ENCODE data around the gene CYS1. TPM values are rescaled to one million over a fixed set of nuclear protein-coding genes. Genes with fewer than 3 reads are reported as not detected.
A peak's percentile ranks its signal among the peaks of the same experiment; 100 is the strongest.
"Not testable (repeated sequence)": the region's sequence is repeated elsewhere in the genome, so short reads cannot be mapped to it uniquely, and the experiment has no call there.

Gene CYS1
- total RNA-seq, 1 donor from 2014 or later = 1.2 TPM

DNA sequence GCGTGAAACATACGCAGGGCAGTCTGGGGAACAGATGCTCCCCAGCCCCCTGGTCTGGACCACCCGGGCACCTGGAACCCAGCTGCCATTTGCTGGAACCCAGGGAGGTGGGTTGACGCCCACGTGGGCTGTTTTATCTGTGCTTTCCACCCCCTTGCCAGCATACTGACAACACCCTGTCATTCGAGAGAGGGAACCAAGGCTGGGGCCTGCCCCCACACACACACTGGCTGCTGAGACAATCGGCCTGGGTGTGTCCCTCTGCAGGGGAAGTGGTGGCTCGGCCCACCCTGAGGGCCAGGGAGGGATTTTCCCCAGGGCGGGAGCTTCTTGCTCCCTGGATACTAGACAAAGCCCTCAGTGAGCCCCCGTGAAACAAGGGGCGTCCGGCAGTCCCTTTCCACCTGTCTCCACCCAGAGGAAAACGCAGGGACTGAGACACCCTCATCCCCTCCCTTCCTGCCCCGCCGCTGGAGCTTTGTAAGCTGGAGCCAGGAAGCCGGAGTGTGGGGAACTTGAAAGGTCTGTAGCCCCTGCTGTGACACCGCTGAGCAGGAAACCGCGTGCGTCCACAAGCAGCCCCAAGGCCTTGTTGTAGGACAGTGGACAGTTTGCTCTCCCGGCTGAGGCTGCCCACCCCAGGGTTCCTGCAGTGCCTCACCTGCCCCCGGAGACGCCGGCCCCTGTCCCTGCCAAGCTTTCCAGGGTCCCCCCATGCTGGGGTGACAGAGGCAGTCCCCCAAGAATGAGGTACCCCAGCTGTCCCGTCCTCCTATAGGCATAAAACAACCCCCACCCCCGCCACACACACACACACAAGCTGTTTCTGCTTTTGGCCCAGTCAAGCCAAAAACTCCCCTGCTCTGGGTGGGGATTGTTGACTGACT lies 51.0 kb downstream of the CYS1 start:
- DNase-seq = peak; percentile 44

DNA sequence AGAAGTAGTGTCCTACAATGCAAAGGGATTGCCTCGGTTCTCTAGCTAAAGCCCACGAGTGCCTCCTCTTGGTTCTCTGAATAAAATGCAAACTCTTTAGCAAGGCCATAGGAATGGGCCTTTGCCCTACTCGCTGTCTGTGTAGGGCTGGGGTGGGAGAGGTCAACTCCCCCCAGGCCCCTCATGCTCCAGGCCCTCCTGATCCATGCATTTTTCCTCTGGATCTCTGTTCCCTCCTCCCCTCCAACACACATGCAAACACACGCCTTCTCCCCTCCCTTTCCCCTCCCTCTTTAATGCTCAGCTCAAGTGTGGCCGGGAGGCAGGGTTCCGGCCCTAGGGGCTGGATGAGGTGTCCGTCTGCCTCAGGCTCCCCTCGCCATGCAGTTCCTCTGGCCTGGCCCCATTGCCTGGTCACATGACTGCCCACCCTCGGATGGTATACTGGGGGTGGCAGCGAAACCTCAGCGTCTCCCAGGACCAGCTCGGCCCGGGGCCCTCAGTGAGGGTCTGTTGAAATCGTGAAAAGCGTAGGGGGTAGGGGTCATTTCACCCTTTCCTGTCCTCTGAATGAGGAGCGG lies 51.7 kb downstream of the CYS1 start:
- DNase-seq = no peak

DNA sequence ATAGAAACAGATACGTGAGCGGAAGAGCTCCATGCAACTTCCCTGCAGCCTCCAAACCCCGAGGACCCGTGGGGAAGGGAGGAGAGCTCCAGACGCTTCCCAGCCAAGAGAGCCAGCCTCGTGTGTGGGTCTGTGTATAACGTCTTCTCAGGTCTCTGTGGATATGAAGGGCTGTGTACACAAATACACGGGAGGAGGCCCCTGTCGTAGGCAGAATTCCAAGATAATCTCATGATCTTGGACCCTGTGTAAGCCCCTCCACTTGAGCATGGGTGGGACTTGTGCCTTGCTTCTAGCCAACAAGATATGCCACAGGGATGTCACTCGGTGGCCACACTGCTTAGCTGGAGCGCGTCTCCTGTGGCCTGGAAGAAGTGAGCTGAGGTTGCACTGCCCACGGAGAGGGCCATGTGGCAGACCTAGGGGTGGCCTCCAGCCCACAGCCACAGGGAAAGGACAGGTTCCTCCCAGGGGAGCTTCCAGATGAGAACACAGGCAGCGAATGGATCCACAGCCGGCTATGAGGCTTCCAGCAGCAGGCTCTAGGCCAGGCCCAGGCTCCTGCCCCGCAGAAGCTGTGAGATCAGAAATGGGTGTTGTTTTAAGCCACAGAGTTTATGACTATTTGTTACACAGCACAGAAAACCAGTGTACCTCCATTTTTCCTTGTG lies 52.4 kb downstream of the CYS1 start:
- DNase-seq = no peak

DNA sequence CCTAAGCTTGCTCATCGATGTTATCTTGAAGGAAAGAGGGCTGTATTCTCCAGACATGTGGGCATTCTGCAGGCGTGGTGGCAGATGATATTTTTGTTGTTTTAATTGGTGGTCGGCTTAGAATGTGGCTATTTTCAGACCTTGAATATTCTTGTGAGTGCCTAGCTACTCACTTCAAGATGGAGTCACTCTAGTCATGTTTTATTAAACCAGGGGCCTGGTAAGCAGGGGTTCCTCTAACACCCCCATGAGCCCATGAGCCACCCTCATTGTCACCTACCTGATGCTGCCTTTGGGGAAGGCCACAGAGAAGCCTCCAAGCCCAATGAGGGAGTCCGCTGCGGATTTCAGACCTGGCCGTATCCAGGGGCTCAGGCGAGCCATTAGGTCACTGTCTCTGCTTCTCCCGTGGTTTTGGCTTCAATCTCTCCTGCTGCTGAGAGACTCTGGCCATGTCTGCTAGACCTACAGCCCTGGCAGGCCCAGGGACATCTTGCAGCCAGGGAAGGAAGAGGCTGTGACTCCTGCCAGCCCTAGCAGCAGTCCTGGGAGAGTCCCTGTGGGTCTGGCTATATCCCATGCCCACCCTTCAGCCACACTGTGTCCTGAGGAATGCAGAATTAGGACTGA lies 53.2 kb downstream of the CYS1 start:
- no peak for DNase-seq

DNA sequence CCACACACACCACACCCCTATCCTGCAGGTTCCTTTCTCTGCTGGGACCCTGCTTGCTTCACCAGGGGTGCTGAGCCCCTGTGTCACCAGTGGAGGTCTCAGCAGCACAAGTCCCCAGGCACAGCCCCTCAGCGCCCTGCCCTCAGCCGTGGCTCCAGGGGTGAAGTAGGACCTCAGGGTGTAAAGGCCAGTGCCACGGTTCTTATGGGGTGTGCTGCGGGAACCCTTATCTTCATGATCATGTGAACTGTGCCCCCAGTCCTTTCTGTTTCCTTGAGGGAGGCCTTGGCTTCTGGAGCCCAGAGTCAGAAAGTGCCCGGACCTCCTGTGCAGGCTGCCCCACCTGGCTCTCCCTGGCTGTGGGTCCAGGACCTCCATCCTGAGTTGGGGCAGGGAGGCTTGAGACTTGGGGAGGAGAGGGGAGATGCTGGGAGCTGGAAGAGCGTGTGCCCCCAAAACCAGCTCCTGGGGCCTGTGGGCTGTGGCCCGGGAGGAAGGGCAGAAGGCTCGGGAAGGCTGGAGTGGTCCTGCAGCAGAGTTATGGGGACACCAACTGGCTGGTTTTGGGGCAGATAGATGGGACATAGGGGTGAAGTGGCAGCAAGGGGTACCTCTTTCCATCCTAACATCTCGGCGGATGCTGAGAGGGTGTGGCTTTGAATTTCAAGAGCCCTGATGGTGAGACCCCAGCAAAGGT lies 57.1 kb downstream of the CYS1 start:
- no peak for DNase-seq

DNA sequence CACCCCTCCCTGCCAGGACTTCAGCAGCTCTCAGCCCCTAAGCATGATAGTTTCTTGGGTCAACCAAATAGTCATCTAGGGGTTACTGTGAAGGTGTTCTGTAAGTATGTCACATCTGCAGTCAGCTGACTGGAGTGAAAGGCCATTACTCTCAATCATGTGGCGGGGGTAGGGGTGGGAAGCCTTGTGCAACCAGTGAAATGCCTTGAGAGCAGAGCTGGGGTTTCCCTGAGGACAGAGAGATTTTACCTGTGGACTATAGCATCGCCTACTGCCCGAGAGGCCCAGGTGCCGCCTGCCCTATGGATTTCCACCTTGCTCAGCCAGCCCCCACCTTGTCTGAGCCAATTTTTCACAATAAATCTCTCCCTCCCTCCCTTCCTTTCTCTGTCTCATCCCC lies 57.8 kb downstream of the CYS1 start:
- DNase-seq = no peak

DNA sequence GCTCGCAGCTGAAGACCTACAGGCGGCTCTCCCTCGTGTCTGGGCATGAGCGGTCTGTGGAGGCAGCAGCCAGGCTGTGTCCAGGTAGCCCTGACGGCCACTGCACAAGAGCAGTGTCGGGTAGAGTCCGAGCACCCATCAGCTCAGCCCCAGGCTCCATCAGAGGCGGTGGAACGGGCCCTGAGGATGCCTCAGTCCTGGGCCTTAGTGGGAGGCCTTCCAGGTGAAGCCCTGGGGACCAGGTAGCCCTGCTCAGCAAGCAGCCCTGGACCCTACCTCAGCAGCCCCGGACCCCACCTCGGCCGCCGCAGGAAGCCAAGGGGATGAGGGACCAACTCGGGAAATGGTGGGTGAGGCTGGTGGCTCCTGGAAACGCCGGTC lies 58.2 kb downstream of the CYS1 start:
- DNase-seq = no peak

DNA sequence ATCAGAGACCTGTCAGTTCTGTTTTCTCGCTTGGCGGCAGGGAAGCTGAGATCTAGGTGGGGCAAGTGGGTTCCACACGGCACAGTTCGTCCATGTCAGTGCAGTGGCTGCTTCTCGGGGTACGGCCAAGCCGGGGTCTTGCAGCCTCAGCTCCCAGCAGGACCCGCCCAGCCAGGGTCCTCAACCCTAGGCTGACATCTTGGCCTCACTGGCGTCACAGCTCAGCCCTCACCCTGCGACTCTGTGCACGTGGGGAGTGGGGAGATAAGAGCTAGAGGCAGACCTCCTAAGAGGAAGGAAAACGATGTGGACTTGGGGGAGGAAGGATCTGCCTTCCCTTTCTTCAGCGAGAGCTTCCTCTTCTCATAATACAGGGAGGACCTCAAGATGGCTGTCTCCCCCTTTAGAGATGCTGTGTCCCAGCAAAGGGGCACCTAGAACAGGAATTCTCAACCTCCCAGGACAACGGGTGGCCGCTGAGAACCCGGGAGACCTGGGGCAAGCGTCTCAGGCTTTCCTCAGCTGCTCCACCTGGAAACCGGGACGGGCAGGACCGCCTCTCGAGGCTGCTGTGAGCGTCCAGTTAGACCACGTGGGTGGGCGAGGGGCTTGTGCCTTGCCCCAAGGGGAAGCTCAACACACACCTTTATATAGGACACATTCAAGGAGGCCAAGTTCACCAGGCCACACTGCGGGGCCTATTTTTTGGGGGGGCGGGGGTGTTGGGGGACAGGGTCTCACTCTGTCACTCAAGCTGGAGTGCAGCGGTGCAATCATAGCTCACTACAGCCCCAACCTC lies 60.4 kb downstream of the CYS1 start:
- DNase-seq = no peak

DNA sequence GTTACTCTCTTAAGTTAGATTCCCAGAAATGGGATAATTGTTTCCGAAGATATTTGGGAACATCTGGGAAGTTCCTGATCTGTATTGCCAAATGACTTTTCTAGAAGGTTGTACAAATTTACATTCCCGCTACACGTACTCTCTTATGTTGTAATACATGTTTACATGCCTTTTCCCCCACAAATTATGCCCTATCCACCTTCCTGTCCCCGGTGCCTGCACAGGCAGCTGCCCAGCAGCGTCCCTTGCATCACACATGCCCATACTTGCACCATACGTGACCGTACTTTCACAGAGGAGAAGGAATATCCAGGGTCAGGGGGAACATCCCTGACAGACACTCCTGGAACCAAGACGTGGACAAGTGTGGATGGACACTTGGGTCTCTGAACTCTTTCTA lies 61.0 kb downstream of the CYS1 start:
- DNase-seq = no peak

DNA sequence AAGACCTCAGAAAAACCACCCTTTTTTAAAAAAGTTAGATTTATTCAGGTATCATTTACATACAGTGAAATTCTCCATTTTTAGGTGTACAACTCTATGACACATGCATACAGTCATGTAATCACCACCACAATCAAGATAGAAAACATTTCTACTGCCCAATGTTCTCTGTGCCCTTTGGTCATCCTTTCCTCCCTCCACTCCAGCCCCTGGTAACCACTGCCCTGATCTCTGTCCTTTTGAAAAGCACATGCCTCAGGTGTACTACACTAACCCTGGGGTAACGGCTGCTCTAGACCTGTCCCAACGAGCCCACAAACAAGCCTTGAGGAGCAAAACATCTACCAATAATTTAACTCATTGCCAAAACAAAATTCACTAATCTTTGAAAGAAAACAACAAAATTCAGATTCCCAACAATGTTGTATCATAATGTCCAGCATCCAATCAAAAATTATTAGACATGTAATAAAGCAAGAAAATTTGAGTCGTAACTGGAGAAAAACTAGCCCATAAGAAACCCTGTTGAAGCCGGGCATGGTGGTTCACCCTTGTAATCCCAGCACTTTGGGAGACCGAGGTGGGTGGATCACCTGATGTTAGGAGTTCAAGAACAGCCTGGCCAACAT lies 62.8 kb downstream of the CYS1 start:
- no peak for DNase-seq

DNA sequence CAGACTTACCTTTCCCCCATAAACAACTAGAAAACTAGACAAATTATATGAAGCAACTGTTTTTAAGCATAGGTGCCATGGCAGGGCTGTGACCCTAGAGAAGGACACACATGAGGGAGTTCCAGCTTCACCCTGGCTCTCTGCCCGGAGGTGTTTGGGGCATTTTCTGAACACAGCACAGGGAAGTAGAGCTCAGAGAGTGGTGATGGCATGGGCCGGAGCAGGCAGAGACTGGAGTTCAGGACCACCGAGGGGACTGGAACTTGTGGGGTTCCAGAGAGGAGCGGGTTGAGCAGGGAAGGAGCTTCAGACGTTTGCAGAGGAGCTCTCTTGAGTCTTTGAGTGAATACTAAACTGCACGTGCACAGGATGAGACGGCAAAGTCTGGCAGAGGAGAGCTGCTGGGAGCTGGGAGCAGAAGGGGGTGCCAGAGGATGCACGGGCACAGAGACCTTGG lies 63.4 kb downstream of the CYS1 start:
- DNase-seq = no peak

DNA sequence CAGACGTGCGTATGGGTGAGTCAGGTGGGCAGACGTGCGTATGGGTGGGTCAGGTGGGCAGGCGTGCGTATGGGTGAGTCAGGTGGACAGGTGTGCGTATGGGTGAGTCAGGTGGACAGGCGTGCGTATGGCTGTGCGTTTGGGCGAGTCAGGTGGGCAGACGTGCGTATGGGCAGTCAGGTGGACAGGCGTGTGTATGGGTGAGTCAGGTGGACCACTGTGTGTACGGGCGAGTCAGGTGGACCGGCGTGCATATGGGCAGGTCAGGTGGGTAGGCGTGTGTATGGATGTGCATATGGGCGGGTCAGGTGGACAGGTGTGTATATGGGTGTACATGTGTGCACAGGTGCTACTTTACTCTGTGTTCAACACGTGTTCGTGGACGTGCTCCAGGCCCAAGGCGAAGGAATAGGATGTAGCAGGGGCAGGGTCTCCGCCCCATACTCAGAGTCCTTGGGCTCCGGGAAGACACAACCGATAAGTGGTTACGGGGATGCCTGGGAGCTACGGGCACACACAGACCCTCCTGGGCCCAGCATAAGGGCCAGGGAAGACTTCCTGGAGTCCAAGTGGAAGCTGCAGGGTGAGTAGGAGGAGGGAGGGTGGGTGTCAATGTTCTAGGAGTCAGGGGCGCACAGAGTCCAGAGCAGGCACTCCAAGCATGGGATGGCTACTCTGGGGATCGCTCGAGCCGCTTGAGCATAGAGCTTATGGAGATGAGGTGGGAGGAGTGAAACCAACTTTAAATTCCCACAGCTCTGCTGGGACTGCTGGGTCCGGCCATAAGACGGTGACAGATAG lies 64.0 kb downstream of the CYS1 start:
- no peak for DNase-seq

DNA sequence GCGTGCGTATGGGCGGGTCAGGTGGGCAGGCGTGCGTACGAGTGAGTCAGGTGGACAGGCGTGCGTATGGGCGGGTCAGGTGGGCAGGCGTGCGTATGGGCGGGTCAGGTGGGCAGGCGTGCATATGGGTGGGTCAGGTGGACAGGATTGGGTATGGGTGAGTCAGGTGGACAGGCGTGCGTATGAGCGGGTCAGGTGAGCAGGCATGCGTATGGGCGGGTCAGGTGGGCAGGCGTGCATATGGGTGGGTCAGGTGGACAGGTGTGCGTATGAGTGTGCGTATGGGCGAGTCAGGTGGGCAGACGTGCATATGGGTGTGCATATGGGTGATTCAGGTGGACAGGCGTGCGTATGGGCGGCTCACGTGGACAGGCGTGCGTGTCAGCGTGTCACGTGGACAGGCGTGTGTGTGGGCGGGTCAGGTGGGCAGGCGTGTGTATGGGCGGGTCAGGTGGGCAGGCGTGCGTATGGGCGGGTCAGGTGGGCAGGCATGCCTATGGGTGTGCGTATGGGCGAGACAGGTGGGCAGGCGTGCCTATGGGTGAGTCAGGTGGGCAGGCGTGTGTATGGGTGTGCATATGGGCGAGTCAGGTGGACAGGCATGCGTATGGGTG lies 64.7 kb downstream of the CYS1 start:
- not testable (repeated sequence) for DNase-seq

DNA sequence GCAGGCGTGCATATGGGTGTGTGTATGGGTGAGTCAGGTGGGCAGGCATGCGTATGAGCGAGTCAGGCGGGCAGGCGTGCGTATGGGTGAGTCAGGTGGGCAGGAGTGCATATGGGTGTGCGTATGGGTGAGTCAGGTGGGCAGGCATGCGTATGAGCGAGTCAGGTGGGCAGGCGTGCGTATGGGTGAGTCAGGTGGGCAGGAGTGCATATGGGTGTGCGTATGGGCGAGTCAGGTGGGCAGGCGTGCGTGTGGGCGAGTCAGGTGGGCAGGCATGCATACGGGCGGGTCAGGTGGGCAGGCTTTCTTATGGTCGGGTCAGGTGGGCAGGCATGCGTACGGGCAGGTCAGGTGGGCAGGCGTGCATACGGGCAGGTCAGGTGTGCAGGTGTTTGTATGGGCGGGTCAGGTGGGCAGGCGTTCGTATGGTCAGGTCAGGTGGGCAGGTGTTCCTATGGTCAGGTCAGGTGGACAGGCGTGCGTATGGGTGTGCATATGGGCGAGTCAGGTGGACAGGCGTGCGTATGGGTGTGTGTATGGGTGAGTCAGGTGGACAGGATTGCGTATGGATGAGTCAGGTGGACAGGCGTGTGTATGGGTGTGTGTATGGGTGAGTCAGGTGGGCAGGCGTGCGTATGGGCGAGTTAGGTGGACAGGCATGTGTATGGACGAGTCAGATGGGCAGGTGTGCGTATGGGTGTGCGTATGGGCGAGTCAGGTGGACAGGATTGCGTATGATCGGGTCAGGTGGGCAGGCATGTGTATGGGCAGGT lies 65.6 kb downstream of the CYS1 start:
- DNase-seq = no peak

DNA sequence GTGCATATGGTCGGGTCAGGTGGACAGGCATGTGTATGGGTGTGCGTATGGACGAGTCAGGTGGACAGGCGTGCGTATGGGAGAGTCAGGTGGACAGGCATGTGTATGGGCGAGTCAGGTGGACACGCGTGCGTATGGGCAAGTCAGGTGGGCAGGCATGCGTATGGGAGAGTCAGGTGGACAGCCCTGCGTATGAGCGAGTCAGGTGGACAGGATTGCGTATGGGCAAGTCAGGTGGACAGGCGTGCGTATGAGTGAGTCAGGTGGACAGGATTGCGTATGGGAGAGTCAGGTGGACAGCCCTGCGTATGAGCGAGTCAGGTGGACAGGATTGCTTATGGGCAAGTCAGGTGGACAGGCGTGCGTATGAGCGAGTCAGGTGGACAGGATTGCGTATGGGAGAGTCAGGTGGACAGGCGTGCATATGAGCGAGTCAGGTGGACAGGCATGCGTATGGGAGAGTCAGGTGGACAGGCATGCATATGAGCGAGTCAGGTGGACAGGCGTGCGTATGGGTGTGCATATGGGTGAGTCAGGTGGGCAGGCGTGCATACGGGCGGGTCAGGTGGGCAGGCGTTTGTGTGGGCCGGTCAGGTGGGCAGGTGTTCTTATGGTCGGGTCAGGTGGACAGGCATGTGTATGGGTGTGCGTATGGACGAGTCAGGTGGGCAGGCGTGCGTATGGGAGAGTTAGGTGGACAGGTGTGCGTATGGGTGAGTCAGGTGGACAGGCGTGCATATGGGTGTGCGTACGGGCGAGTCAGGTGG lies 66.4 kb downstream of the CYS1 start:
- not testable (repeated sequence) for DNase-seq

DNA sequence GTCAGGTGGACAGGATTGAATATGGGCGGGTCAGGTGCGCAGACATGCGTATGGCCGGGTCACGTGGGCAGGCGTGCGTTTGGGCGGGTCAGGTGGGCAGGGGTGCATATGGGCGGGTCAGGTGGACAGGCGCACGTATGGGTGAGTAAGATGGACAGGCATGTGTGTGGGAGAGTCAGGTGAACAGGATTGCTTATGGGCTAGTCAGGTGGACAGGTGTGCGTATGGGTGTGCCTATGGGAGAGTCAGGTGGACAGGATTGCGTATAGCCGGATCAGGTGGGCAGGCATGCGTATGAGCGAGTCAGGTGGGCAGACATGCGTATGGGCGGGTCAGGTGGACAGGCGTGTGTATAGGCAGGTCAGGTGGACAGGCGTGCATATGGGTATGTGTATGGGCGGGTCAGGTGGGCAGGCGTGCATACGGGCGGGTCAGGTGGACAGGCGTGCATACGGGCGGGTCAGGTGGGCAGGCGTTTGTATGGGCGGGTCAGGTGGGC lies 67.2 kb downstream of the CYS1 start:
- DNase-seq = no peak

DNA sequence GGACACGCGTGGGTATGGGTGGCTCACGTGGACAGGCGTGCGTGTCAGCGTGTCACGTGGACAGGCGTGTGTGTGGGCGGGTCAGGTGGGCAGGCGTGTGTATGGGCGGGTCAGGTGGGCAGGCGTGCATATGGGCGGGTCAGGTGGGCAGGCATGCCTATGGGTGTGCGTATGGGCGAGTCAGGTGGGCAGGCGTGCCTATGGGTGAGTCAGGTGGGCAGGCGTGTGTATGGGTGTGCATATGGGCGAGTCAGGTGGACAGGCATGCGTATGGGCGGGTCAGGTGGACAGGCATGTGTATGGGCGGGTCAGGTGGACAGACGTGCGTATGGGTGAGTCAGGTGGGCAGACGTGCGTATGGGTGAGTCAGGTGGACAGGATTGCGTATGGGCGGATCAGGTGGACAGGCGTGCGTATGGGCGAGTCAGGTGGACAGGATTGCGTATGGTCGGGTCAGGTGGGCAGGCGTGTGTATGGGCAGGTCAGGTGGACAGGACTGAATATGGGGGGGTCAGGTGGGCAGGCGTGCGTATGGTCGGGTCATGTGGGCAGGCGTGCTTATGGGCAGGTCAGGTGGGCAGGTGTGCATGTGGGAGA lies 67.7 kb downstream of the CYS1 start:
- not testable (repeated sequence) for DNase-seq

Measured in dermis blood vessel endothelial cell (primary cell).